Subcutaneous abdominal adipose tissue (tissue), 5 donors: ENCODE measurements around the gene KRT23.

Source experiments
- H3K27ac ChIP-seq: one replicate; pipeline ENCODE4 v1.7.0; 2013; ENCODE audit warnings: low read depth, mild to moderate bottlenecking, inconsistent platforms, low read length, moderate library complexity
- H3K27me3 ChIP-seq, 5 donors: one replicate each; pipeline ENCODE4 v1.7.0; 2013; ENCODE audit warnings: low read length in 5 of 5, inconsistent platforms in 1 of 5; ENCODE audit not compliant: control insufficient read depth in 5 of 5, insufficient read depth in 4 of 5
- H3K36me3 ChIP-seq, 5 donors: one replicate each; pipeline ENCODE4 v1.7.0; 2013; ENCODE audit warnings: low read length in 5 of 5; ENCODE audit not compliant: control insufficient read depth in 5 of 5, insufficient read depth in 5 of 5
- H3K4me1 ChIP-seq, 5 donors: one replicate each; pipeline ENCODE4 v1.7.0; 2013; ENCODE audit warnings: low read length in 5 of 5, mild to moderate bottlenecking in 3 of 5, moderate library complexity in 1 of 5; ENCODE audit not compliant: control insufficient read depth in 5 of 5, insufficient read depth in 5 of 5
- H3K4me3 ChIP-seq, 5 donors: one replicate each; pipeline ENCODE4 v1.7.0; 2013; ENCODE audit warnings: low read length in 5 of 5, low read depth in 1 of 5
- H3K9ac ChIP-seq, 5 donors: one replicate each; pipeline ENCODE4 v1.7.0; 2013; ENCODE audit warnings: low read length in 5 of 5, mild to moderate bottlenecking in 4 of 5, moderate library complexity in 3 of 5
- H3K9me3 ChIP-seq, 5 donors: one replicate each; pipeline ENCODE4 v1.7.0; 2013; ENCODE audit warnings: low read length in 5 of 5; ENCODE audit not compliant: control insufficient read depth in 5 of 5
- donor health status: healthy.
- donor health status: healthy.
- donor health status: healthy.
- donor health status: healthy.
- donor health status: healthy.

The KRT23 gene

GRCh38 chr17:40937384-40937819, at the start of gene KRT23:
TSS of gene KRT23 (minus strand) at chr17:40937646. CDS start at chr17:40936603, 1,043 bp downstream.
- no peak within 1 kb of the TSS for H3K27ac ChIP-seq
- H3K9me3 ChIP-seq: no peaks in the 10 kb centered on the region
- peaks cover 0 to 5% (median 0%) of the 10 kb centered on the region in 5 donors for H3K27me3 ChIP-seq
- H3K4me1 ChIP-seq: no peaks in the 10 kb centered on the region
- no peak within 1 kb of the TSS for H3K9ac ChIP-seq
- no peak within 1 kb of the TSS for H3K4me3 ChIP-seq
- no peaks in the 10 kb centered on the region for H3K36me3 ChIP-seq

GRCh38 chr17:40986920-40987319, 49.5 kb upstream of the KRT23 start:
- H3K9ac ChIP-seq: no peak overlapping the region
- H3K27ac ChIP-seq: no peak overlapping the region
- H3K27me3 ChIP-seq: peaks cover 0 to 8% (median 3%) of the 10 kb centered on the region in 5 donors
- no peaks in the 10 kb centered on the region for H3K4me1 ChIP-seq
- H3K36me3 ChIP-seq: no peaks in the 10 kb centered on the region
- no peak overlapping the region for H3K4me3 ChIP-seq
- peaks cover 0 to 4% (median 2%) of the 10 kb centered on the region in 5 donors for H3K9me3 ChIP-seq

GRCh38 chr17:40984226-40984625, 46.8 kb upstream of the KRT23 start, which contains the start of gene KRT40:
TSS of gene KRT40 (minus strand) at chr17:40984326. CDS start at chr17:40984273, 53 bp downstream.
- Histone ChIP-seq H3K4me1 (peaks cover 0 to 5% (median 4%) of the 10 kb centered on the region in 5 donors), H3K36me3 (no peaks in the 10 kb centered on the region), H3K9me3 (no peaks in the 10 kb centered on the region), H3K9ac (no peak within 1 kb of the TSS), H3K4me3 (no peak within 1 kb of the TSS), H3K27ac (no peak within 1 kb of the TSS), H3K27me3 (peaks cover 0 to 12% (median 3%) of the 10 kb centered on the region in 5 donors)

GRCh38 chr17:40981115-40981514, 43.7 kb upstream of the KRT23 start:
- no peak overlapping the region for H3K9ac ChIP-seq
- H3K27ac ChIP-seq: no peak overlapping the region
- H3K4me3 ChIP-seq: no peak overlapping the region
- peaks cover 0 to 12% (median 6%) of the 10 kb centered on the region in 5 donors for H3K27me3 ChIP-seq
- no peaks in the 10 kb centered on the region for H3K9me3 ChIP-seq
- H3K36me3 ChIP-seq: no peaks in the 10 kb centered on the region
- peaks cover 0 to 5% (median 4%) of the 10 kb centered on the region in 5 donors for H3K4me1 ChIP-seq

- Histone ChIP-seq H3K9ac (no peak overlapping the region), H3K4me1 (peaks cover 0 to 5% (median 4%) of the 10 kb centered on the region in 5 donors), H3K27me3 (peaks cover 0 to 12% (median 8%) of the 10 kb centered on the region in 5 donors), H3K9me3 (no peaks in the 10 kb centered on the region), H3K4me3 (no peak overlapping the region), H3K27ac (no peak overlapping the region), H3K36me3 (no peaks in the 10 kb centered on the region)
Observed at GRCh38 chr17:40980596-40980995, 43.1 kb upstream of the KRT23 start.

- Histone ChIP-seq H3K27ac (no peak overlapping the region), H3K36me3 (no peaks in the 10 kb centered on the region), H3K9ac (no peak overlapping the region), H3K27me3 (peaks cover 0 to 12% (median 8%) of the 10 kb centered on the region in 5 donors), H3K9me3 (no peaks in the 10 kb centered on the region), H3K4me3 (no peak overlapping the region), H3K4me1 (peaks cover 0 to 5% (median 4%) of the 10 kb centered on the region in 5 donors)
Observed at GRCh38 chr17:40980117-40980516, 42.7 kb upstream of the KRT23 start.

- H3K4me3 ChIP-seq: no peak overlapping the region
- H3K4me1 ChIP-seq: peaks cover 0 to 5% (median 4%) of the 10 kb centered on the region in 5 donors
- peaks cover 0 to 9% (median 7%) of the 10 kb centered on the region in 5 donors for H3K27me3 ChIP-seq
- H3K27ac ChIP-seq: no peak overlapping the region
- no peaks in the 10 kb centered on the region for H3K36me3 ChIP-seq
- no peaks in the 10 kb centered on the region for H3K9me3 ChIP-seq
- H3K9ac ChIP-seq: no peak overlapping the region
Observed at GRCh38 chr17:40978575-40979151, 41.2 kb upstream of the KRT23 start.

- no peak overlapping the region for H3K9ac ChIP-seq
- no peak overlapping the region for H3K4me3 ChIP-seq
- H3K27ac ChIP-seq: no peak overlapping the region
- H3K9me3 ChIP-seq: peaks cover 0 to 6% (median 0%) of the 10 kb centered on the region in 5 donors
- H3K4me1 ChIP-seq: peaks cover 0 to 4% (median 2%) of the 10 kb centered on the region in 5 donors
- peaks cover 0 to 8% (median 6%) of the 10 kb centered on the region in 5 donors for H3K27me3 ChIP-seq
- no peaks in the 10 kb centered on the region for H3K36me3 ChIP-seq
Observed at GRCh38 chr17:40975516-40975915, 38.1 kb upstream of the KRT23 start.

- Histone ChIP-seq H3K36me3 (no peaks in the 10 kb centered on the region), H3K9me3 (peaks cover 0 to 8% (median 0%) of the 10 kb centered on the region in 5 donors), H3K9ac (no peak overlapping the region), H3K27me3 (peaks cover 0 to 8% (median 4%) of the 10 kb centered on the region in 5 donors), H3K4me3 (no peak overlapping the region), H3K27ac (no peak overlapping the region), H3K4me1 (no peaks in the 10 kb centered on the region)
Observed at GRCh38 chr17:40974366-40974765, 36.9 kb upstream of the KRT23 start.

GRCh38 chr17:40967582-40967981, 30.1 kb upstream of the KRT23 start:
- Histone ChIP-seq H3K4me1 (no peaks in the 10 kb centered on the region), H3K9me3 (peaks cover 0 to 8% (median 0%) of the 10 kb centered on the region in 5 donors)

More at GRCh38 chr17:40967582-40967981, 30.1 kb upstream of the KRT23 start:
- no peaks in the 10 kb centered on the region for H3K36me3 ChIP-seq
- H3K27me3 ChIP-seq: peaks cover 0 to 5% (median 2%) of the 10 kb centered on the region in 5 donors
- no peak overlapping the region for H3K4me3 ChIP-seq
- H3K27ac ChIP-seq: no peak overlapping the region
- H3K9ac ChIP-seq: no peak overlapping the region
